Stimulated activated CD8-positive, alpha-beta memory T cell treated with anti-CD3 and anti-CD28 coated beads, Interleukin-15, amount 100 ng/mL, for 48 hours (primary cell): ENCODE data around the gene CLIC3.

ENCODE experiments used
- DNase-seq, 2 donors: peaks; one replicate each; pipeline ENCODE4 v3.0.0-alpha.2; 2020; ENCODE audit warnings: low read depth in 2 of 2

The CLIC3 gene

GRCh38 chr9:137000177-137000930 is 4.0 kb upstream of the CLIC3 start:
- peak in 1 of 2 donors; percentile 47 for DNase-seq

GRCh38 chr9:136997830-136998234 is 1.5 kb upstream of the CLIC3 start:
- DNase-seq = no peak

- DNase-seq = no peak
Measured at GRCh38 chr9:136997371-136997770, 1.0 kb upstream of the CLIC3 start.

- DNase-seq = no peak
Measured at GRCh38 chr9:136995772-136996311, 526 bp downstream of the CLIC3 start.

- DNase-seq = no peak
Measured at GRCh38 chr9:136995362-136995761, 1.0 kb downstream of the CLIC3 start.

- DNase-seq = no peak
Measured at GRCh38 chr9:136994888-136995230, 1.5 kb downstream of the CLIC3 start.

GRCh38 chr9:136994180-136994887 is 2.0 kb downstream of the CLIC3 start:
- no peak for DNase-seq

- no peak for DNase-seq
Measured at GRCh38 chr9:136992819-136993369, 3.5 kb downstream of the CLIC3 start.

GRCh38 chr9:136991993-136992818 is 4.2 kb downstream of the CLIC3 start, which contains the start of gene PAXX:
PAXX (plus strand) TSS chr9:136992422; CDS start chr9:136992444, 22 bp downstream.
- peak; percentile 91 for DNase-seq

GRCh38 chr9:136990242-136990911 is 6.0 kb downstream of the CLIC3 start:
- no peak for DNase-seq

GRCh38 chr9:136988872-136989271 is 7.5 kb downstream of the CLIC3 start:
- no peak for DNase-seq

GRCh38 chr9:136985853-136986252 is 10.5 kb downstream of the CLIC3 start:
- no peak for DNase-seq

- DNase-seq = no peak
Measured at GRCh38 chr9:136985027-136985602, 11.3 kb downstream of the CLIC3 start.

- no peak for DNase-seq
Measured at GRCh38 chr9:136984464-136985026, 11.8 kb downstream of the CLIC3 start.

GRCh38 chr9:136983656-136984314 is 12.6 kb downstream of the CLIC3 start:
- no peak for DNase-seq

- DNase-seq = no peak
Measured at GRCh38 chr9:136983167-136983566, 13.2 kb downstream of the CLIC3 start.

- DNase-seq = no peak
Measured at GRCh38 chr9:136982232-136983051, 13.9 kb downstream of the CLIC3 start, which contains the start of gene LCNL1. LCNL1 (plus strand) TSS chr9:136982993; CDS start chr9:136983587, 594 bp downstream.

GRCh38 chr9:136981588-136982231 is 14.7 kb downstream of the CLIC3 start:
- no peak for DNase-seq
